Activated T-helper 1 cell treated with anti-CD3 and anti-CD28 coated beads, Interleukin-2, amount 50 U/mL, for 16 hours (primary cell): Measurements from ENCODE around the gene KRTAP5-10.
"Not testable (repeated sequence)": the region's sequence is repeated elsewhere in the genome, so short reads cannot be mapped to it uniquely, and the experiment has no call there.

Experiments
- DNase-seq, 2 donors: peaks; one replicate each; pipeline ENCODE4 v3.0.0-alpha.2; 2020; ENCODE audit warnings: low read depth in 1 of 2, low spot score in 1 of 2

Gene KRTAP5-10, protein sequence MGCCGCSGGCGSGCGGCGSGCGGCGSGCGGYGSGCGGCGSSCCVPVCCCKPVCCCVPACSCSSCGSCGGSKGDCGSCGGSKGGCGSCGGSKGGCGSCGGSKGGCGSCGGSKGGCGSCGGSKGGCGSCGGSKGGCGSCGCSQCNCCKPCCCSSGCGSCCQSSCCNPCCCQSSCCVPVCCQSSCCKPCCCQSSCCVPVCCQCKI

DNA sequence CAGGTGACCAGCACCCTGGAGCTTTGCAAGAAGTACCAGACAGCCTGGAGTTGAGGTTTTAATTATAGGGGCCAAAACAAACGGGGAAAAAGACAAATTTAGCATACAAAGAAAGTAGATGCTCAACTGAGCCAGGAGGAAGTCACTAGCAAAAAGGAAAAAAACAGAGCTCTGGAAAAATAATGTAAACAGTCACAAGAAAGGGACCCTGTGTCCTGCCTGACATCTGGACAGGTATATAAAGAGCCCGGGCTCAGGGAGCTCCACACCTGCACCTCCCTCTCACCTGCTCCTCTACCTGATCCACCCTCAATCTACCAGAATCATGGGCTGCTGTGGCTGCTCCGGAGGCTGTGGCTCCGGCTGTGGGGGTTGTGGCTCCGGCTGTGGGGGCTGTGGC, at the start of gene KRTAP5-10:
Gene KRTAP5-10, plus strand, starts transcription at position 301 of the 400 bp plus-strand sequence. Its CDS starts 25 bp downstream, at position 326.
- no peak for DNase-seq

DNA sequence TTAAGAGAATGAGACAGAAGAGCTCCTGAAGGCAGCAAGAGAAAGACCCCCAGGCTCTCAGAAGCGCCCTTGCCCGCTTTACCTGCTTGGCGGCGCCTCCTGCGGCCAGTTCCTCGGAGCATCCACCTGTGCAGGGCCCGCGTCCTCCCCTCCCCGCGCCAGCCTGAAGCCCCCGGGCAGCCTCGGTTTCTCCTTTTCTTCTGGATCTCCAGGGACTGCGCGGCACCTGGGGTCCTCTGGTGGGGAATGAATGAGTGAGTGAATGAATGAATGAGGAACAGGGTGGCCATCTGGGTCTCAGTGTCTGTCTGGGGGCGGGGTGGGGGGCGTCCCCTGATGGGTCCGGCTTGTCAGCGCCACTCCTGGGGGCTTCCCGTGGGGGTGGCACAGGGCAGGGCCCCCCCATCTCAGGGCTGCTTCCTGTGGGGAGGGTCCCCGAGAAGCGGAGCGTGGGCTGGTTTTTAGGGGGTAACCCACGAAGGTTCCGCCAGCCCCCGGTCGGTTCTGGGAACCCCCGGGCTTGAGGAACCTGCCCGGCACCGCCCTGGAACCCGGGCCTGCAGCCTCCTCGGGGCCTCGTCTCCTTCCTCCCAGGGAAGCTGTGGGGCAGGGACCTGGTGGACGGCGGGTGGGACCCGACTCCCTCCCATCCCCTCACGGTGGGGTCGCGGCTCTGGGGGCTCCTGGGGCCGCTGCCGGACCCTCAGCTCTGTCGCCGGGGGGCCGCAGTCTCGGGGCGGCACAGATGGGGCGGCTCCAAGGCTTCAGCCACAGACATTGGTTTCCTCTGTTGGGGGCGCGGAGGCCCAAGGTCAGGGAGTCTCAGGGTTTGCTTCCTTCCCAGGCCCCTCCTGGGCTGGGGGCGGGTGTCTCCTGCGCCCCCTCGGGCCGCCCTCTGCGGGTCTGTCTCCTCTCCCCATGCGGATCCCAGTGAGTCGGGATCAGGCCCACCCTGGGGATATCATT, 46.6 kb upstream of the KRTAP5-10 start:
- no peak for DNase-seq

DNA sequence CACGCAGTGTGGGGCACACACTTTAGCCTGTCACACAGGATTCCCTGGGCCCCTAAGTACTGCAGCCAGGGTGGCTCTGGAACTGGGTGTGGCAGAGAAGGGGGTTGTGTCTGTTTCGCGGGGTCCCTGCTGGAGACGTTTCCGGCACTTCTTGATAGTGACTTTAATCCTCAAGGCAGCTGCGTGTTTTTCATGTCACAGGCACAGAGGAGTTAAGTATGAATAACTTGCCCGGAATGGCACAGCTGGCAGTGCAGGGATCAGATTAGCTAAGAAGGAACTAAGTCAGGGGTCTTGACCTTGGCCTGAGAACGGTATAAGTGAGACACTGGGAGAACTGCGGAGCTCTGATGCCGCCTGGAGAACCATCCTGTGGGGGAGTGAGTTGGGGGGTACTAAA, 45.8 kb upstream of the KRTAP5-10 start:
- DNase-seq: no peak

DNA sequence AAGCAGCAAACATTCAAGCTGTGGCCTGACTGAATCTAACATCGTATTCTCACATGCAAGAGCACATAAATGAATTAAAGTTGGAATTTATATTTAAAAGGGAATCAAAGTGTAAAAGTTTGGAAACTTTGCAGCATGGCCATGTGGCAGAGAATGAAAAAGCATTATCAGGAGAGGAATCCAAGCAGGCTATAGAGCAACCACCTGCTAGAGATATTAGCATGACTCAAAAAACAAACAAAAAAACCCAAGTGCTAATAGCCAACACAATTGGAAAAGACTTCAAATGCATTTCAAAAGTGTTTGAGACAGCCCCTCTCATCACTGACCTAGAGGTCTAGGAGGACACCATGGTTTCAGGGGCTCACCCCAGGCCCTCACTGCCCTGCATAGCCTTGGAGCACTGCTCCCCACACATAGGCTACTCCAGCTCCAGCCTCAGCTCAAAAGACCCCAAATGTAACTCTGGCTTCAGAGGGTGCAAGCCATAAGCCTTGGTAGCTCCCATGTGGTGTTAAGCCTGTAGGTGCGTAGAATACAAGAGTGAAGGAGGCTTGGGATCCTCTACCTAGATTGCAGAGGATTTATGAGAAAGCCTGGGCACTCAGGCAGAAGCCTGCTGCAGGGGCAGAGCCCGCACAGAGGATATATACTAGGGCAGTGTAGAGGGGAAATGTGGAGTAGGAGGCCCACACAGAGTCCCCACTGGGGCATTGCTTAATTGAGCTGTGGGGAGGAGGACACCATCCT, 40.0 kb upstream of the KRTAP5-10 start:
- no peak for DNase-seq

DNA sequence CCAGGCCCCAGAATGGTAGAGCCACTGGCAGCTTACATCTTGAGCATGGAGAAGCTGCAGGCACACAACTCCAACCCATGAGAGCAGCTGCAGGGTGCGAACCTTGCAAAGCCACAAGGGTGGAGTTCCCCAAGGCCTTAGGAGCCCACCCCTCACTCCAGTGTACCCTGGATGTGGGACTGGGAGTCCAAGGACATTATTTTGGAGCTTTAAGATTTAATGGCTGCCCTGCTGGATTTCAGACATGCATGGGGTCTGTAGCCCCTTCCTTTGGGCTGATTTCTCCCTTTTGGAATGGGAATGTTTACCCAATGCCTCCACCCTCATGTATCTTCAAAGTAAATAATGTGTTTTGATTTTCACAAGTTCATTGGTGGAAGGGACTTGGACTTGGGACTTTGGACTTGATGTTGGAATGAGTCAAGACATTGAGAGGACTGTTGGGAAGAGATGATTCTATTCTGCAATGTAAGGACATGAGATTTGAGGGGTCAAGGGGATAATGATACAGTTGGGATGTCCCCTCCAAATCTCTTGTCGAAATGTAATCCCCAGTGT, 39.3 kb upstream of the KRTAP5-10 start:
- no peak for DNase-seq

DNA sequence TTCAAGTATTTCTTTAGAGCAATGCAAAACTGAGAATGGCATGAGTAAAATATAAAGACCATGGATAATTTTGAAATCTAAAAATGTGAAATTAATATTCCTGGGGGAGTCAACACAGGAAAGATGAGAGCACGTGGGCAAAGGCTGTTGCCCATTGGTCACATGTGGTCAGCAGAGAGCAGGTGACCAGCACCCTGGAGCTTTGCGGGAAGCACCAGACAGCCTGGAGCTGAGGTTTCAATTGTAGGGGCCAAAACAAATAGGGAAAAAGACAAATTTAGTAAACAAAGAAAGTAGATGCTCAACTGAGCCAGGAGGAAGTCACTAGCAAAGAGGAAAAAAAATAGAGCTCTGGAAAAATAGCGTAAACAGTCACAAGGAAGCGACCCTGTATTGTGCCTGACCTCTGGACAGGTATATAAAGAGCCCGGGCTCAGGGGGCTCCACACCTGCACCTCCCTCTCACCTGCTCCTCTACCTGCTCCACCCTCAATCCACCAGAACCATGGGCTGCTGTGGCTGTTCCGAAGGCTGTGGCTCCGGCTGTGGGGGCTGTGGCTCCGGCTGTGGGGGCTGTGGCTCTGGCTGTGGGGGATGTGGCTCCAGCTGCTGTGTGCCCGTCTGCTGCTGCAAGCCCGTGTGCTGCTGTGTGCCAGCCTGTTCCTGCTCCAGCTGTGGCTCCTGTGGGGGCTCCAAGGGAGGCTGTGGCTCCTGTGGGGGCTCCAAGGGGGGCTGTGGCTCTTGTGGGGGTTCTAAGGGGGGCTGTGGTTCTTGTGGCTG, 38.4 kb upstream of the KRTAP5-10 start, which contains the start of gene KRTAP5-7:
Gene KRTAP5-7, plus strand, starts transcription at position 472 of the 780 bp plus-strand sequence. Its CDS starts 34 bp downstream, at position 506.
- not testable (repeated sequence) for DNase-seq

DNA sequence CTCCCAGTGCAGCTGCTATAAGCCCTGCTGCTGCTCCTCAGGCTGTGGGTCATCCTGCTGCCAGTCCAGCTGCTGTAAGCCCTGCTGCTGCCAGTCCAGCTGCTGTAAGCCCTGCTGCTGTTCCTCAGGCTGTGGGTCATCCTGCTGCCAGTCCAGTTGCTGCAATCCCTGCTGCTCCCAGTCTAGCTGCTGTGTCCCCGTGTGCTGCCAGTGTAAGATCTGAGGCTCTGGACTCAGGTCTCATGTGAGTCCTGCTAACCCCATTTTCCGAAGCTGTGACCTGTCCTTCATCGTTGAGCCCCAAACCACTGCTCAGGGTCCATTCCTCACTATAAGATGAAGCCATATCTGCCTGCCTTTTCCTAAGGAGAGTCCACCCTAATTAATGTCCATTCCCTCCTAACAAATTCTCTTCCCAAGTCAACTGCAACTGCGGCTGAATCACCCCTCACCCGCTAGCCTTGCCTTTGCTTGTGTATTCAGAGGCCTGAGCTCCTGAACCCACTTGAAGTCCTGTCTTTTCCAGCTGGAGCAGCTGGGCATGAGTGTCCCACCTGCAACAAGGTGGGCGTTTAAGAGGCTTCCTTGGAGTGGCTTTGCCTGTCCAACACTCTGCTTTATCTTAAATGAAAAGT, 37.7 kb upstream of the KRTAP5-10 start:
- no peak for DNase-seq

DNA sequence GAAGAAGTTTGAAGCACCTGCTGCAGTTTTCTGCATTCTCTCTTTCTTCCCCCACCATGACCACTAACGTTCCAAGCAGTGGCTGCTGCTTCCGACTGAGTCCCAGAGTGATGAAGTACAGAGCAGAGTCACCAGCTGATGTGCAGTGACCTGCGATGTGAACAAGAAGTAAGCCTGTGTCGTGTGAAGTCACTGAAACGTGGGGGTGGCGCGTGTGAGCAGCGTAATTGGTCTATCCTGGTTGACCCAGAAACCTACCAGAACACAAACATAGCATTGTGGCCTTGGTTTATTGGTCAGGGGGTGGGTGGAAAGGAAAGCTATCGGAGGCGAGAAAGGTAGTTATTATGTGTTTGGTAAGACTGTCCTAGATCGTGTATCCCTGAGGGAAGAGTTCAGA, 34.8 kb upstream of the KRTAP5-10 start:
- DNase-seq: no peak

DNA sequence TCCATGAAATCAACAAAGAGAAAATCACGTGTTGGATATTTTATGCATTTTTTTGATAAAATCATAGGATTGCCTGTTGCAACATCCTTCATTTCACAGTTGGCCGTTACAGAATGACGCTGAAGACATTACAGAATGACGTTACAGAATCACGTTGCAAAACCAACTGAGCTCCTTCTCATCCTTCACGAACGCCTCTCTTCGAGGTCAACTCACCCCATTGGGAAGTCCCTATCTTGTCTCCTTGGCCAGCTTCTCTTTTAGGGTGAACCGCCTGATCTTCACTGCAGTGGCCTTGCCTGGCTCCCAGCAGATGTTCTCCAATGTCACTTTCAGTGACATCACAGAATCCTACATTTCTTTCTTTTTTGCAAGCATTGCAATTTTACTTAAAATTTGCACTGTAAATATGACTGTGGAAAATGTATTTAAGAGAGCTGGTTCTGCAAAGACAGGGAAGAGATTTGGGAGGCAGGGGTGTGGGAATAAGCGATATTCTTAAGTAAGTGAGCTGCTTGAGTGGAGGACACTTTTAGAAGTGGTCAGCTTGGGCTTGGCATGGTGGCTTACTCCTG, 33.2 kb upstream of the KRTAP5-10 start:
- DNase-seq: no peak

DNA sequence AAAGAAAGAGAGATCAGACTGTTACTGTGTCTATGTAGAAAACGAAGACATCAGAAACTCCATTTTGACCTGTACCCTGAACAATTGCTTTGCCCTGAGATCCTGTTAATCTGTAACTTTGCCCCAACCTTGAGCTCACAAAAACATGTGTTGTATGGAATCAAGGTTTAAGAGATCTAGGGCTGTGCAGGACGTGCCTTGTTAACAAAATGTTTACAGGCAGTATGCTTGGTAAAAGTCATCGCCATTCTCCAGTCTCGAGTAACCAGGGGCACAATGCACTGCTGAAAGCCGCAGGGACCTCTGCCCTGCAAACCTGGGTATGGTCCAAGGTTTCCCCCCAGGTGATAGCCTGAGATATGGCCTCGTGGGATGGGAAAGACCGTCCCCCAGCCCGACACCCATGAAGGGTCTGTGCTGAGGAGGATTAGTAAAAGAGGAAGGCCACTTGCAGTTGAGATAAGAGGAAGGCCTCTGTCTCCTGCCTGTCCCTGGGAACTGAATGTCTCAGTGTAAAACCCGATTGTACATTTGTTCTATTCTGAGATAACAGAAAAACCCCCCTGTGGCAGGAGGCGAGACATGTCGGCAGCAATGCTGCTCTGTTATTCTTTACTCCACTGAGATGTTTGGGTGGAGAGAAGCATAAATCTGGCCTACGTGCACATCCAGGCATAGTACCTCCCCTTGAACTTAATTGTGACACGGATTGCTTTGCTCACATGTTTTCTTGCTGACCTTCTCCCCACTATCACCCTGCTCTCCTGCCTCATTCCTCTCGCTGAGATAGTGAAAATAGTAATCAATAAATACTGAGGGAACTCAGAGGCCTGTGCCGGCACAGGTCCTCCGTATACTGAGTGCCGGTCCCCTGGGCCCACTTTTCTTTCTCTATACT, 30.4 kb upstream of the KRTAP5-10 start:
- not testable (repeated sequence) for DNase-seq

DNA sequence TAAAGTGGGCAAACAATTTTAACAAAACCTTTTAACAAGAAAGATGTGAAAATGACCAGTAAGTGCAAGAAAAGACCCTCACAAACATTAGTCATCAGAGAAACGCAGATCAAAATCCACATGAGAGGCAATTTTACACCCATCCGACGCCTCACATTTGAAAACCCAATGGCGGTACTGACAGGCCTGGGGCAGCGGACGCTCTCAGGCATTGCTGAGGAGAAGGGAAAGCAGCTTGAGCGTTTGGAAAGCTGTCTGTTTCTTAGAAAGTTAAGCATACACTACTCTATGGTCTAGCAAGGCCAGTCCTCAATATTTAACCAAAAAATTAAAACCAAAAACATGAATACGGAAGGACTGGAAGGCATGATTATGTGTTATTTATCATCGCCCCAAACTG, 29.5 kb upstream of the KRTAP5-10 start:
- DNase-seq: no peak

DNA sequence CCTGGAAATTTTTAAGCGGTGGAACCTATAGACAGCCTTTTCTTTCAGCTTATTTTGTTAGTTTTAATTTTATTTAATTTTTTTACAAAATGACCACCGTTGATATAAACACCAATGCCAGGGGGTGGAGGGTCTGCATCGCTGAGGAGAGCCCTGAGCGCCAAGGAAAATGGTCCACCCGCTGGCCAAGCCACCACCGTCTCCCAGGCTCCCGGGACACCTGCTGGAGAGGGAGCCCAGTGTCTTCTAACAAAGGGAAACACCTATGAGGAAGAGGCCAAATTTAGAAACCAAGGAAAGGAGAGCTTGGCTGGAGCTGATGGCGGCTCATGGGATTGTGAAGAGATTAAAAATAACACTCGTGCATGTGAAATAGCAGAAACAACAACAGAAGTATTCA, 27.8 kb upstream of the KRTAP5-10 start:
- no peak for DNase-seq

DNA sequence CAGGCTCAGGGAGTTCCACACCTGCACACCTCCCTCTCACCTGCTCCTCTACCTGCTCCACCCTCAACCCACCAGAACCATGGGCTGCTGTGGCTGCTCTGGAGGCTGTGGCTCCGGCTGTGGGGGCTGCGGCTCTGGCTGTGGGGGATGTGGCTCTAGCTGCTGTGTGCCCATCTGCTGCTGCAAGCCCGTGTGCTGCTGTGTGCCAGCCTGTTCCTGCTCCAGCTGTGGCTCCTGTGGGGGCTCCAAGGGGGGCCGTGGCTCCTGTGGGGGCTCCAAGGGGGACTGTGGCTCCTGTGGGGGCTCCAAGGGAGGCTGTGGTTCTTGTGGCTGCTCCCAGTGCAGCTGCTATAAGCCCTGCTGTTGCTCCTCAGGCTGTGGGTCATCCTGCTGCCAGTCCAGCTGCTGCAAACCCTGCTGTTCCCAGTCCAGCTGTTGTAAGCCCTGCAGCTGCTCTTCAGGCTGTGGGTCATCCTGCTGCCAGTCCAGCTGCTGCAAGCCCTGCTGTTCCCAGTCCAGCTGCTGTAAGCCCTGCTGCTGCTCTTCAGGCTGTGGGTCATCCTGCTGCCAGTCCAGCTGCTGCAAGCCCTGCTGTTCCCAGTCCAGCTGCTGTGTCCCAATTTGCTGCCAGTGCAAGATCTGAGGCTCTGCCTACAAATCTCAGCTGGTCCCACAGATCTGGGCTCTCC, 27.2 kb upstream of the KRTAP5-10 start, which contains the start of gene KRTAP5-8:
Gene KRTAP5-8, plus strand, starts transcription at position 49 of the 689 bp plus-strand sequence. Its CDS starts 31 bp downstream, at position 80.
- DNase-seq: not testable (repeated sequence)

DNA sequence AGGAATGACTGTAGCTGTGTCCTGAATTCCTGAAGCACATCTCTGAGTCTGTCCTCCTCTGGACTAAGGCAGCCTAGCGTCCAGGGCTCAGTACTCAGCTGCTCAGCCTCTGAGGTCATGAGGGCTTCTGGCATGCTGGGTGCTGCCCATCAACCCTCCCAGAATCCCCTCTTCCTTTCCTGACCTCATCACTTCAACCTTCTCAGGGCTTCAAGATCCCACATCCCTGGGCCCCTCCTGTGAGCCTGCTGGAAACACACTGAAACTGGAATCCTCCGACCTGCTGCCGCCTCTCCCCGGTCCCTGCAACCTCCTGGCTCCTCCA, 26.7 kb upstream of the KRTAP5-10 start:
- DNase-seq: no peak

DNA sequence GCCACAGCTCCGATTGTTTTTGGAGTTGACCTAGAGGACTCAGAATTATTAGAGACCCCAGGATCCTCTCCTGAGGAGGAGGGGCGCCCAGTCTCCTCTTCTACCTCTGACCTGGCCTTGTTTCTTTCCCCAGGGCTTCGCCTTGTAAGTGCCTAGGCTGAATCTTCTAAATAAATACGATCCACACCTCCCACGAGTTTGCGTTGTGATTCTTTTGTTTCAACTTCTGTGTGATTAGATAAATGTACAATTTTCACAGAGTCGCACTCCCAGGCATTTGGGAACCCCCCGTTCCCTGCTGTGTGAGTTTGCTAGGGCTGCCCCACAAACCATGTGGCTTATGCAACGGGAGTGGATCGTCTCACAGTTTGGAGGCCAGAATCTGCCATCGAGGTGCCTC, 26.3 kb upstream of the KRTAP5-10 start:
- no peak for DNase-seq

DNA sequence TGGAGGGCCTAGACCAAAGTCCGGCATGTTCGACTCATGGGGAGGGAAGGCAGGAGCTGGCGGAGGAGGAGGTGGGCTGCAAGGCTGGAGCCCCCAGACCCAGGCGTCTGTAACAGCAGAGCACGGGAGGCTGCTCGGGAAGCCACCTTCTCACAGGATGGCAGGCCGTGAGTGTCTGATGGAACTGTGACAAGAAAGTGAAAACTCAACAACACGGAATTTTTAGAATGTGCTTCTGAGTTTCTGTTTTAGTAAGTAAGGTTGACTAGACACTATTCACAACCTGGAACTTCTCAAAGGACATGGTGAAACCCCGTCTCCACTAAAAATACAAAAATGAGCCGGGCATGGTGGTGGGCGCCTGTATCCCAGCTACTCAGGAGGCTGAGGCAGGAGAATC, 25.4 kb upstream of the KRTAP5-10 start:
- DNase-seq: not testable (repeated sequence)

DNA sequence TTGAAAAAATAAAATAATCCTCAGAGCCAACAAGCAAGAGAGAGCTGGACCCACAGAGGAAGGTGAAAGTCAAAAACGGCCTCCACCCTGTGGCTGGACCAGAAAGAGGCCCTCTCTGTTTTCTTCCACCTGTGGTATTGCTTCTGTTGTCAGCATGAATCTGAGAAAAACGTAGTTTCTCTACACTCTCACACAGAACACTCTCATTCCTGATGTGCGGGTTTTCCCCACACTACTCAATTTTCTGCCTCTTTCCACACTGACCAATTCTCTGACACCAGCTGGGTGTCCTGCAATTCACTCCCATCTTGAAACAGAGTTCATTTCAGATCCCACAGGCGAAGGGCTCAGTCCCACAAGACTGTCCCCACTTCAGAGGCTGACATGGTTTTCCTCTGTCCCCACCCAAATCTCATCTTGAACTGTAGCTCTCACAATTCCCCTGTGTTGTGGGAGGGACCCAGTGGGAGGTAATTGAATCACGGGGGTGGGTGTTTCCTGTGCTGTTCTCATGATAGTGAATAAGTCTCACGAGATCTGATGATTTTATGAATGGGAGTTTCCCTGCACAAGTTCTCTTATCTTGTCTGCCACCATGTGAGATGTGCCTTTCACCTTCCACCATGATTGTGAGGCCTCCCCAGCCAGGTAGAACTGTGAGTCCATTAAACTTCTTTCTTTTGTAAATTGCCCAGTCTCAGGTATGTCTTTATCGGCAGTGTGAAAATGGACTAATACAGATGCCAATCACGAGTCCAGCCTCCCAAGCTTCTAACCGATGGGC, 24.6 kb upstream of the KRTAP5-10 start:
- DNase-seq: not testable (repeated sequence)
